GM12874 (cell line): ENCODE data around the gene USP48.

Source experiments
- CTCF ChIP-seq: IDR thresholded peaks from 2 replicates; pipeline ENCODE4 v1.5.1; 2011; ENCODE audit warnings: low read depth, mild to moderate bottlenecking, control low read depth, low read length, moderate library complexity; ENCODE audit not compliant: insufficient read depth

USP48 gene

GRCh38 chr1:21652101-21652936 lies 130.6 kb downstream of the USP48 start:
- no peak for TF ChIP-seq CTCF

GRCh38 chr1:21651214-21652042 lies 131.5 kb downstream of the USP48 start:
- no peak for TF ChIP-seq CTCF

GRCh38 chr1:21650400-21650799 lies 132.5 kb downstream of the USP48 start:
- TF ChIP-seq CTCF = no peak

- no peak for TF ChIP-seq CTCF
Observed at GRCh38 chr1:21649315-21649714, 133.6 kb downstream of the USP48 start.

GRCh38 chr1:21648791-21649190 lies 134.2 kb downstream of the USP48 start:
- no peak for TF ChIP-seq CTCF

GRCh38 chr1:21648352-21648730 lies 134.6 kb downstream of the USP48 start:
- no peak for TF ChIP-seq CTCF
